ENCODE data around the gene MED20.

The MED20 gene

DNA sequence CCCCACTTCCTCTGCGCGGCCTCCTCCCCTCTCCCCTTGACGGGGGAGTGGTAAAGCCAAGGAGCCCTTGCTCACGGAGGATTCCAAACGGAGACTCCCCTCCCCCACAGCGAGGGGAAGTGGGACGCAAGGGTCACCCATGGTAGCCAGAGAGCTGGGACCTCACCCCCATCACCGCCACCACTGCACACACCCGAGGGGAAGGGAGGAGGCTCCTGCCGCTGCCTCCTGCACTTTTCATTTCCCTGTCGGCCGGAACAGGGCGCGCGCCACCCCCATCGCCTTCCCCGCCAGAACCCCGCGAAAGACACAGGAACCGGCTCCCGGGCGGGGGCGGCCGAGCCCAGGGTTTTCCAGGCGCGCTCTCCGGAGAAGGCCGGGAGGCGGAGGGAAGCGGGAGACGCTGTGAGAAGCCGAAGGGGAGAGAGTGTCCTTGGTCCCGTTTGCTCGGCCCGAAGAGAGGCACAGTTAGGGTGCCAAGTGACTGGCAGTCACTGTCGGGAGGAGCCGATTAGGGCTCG, 19.9 kb upstream of the MED20 start:
- DNase-seq (ENCODE audit: low spot score), result peak; percentile 63

DNA sequence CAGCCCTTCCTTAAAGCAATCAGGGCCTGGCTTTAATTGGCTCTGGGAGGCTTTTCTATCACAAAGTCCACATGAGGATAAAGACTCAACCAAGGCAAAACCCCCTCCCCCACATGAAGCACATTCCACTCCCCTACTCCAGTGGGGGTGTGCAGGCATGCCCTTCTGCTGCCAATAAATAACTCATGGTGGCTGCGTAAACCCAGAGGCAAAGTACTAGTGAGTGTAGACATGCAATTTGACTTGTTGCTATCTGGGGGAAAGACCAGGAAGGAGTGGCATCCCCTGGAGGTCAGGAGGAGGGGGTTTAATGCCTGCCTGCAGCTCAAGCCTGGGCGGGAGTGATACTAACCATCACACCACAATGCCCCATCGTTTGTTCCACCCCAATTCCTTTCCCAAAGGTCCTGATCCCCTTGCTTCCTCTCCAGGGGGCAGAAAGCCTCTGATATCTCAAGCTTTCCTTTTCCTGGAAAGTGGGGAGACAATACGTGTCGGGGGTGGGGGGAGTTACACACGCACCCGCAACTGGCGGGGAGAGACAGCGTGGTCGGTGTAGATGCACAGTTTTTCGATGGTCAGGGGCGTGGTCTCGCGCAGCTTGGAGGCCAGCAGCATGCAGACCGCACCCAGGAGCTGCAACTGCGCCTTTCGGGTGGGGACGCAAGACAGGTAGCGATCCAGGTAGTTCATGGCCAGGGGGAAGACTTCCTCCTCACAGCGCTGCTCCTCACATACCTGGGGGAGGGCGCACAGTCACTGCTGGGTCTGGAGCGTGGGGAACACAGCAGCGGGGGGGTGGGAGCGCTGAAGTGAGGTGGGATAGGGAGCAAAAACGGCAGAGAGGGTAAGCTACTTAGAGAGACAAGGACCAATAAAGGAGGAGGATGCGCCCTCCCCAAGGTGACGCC, 19.2 kb upstream of the MED20 start:
- no peak for DNase-seq (ENCODE audit: low spot score)

DNA sequence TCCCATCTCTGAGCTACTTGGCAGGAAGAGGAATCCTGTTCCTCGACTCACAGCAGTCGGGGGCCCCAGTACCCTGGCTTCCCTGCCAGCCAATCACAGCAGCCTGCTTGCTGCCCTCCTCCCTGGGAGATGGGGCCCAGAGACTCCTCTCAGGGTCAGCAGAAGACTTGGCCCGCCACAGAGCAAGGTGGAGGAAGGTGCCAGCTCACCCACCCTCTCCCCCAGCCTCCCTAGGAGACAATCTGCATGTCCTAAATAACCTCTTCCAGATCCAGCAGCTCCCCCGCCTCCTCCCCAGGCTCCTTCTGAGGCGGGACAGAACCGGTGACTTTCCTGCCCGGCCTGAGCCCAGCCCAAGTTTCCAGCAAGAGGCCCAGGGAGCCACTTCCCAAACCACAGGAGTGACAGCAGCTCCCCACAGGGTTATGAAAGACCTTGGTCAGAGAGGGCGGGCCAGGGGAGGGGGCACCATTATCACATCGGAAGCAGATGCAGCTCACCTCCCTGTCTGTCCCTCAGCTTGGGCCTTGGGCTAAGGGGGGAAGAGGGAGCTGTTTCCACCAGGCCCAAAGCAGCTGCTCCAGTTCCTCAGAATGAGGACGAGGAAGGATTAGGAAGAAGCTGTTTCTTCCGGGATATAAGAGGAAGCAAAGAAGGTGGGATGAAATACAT, 18.4 kb upstream of the MED20 start:
- DNase-seq (ENCODE audit: low spot score), result no peak

DNA sequence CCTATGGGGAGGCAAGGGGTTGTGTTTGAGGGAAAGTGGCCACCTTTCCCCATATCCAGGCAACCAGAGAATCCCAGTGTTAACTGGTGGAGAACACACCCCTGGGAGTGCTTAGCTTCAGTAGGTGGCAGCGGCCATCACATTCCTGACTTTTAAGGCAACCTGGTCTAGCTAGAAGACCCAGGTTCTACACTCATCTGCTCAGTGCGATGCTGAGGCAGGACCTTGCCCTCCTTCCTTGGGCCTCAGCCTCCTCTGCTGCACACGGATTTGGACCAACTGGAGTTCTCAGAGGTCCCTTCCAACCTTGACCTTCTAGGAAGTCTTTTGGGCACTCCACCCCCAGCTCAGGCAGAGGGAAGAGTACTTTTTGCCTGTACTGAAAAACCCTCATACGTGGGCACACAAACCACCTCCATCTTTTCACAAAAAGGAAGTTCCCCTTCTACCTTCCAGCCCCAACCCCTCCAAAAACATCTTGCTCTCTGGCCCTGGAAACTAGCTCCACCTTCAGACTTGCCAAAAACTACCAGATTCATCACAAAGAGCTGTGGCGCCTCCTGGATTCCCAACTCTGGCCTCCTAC, 17.7 kb upstream of the MED20 start:
- DNase-seq (ENCODE audit: low spot score), result no peak

DNA sequence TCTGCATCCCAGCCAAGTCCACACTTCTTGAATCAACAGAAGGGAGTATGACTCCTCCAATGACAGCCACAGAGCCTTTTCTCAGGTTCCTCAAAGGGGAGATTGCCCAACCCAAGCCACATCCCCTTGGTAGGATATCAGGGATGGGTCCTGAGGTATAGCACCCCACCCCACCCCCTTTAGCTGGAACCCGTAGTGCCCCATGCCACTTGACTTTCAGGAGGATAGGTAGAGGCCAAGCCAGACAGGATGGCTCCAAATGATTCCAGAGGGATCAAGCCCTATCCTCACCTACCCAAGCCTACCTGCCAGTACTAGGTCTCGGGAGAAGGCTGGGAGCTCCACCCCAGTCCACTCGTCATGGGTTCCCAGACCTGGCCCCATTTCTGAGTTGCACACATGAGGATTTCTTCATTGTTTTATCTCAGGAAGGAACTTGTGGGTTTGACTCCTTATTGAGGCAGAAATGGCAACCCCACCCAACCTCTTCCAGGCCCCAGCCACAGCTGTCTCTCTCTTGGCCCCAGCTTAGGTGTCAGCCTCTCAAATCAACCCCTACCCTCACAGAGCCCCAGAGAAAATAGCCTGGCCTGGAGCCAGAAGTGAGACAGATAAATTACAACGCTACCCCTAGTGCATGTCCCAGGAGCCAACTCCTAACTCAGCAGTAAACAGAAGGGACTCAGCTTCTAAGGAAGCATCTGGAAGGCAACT, 17.1 kb upstream of the MED20 start:
- no peak for DNase-seq (ENCODE audit: low spot score)

DNA sequence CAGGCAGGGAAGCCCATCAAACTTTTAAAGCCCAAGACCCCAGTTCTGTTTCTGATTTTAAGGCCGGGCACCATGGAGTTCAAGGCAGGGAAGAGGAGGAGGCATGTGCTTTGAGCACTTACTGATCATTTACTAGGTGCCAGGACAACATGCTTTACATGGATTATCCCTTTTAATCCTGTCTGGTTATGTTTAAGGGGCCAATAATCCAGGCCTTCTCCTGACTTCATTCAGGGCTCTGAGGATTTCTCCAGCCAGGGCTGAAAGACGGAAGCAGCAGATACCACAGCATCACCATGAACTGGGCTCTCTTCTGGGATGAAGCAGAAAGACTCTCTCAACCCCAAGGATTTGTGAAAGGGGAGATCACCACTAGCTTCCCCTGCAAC, 16.5 kb upstream of the MED20 start:
- peak; percentile 57 for DNase-seq (ENCODE audit: low spot score)

DNA sequence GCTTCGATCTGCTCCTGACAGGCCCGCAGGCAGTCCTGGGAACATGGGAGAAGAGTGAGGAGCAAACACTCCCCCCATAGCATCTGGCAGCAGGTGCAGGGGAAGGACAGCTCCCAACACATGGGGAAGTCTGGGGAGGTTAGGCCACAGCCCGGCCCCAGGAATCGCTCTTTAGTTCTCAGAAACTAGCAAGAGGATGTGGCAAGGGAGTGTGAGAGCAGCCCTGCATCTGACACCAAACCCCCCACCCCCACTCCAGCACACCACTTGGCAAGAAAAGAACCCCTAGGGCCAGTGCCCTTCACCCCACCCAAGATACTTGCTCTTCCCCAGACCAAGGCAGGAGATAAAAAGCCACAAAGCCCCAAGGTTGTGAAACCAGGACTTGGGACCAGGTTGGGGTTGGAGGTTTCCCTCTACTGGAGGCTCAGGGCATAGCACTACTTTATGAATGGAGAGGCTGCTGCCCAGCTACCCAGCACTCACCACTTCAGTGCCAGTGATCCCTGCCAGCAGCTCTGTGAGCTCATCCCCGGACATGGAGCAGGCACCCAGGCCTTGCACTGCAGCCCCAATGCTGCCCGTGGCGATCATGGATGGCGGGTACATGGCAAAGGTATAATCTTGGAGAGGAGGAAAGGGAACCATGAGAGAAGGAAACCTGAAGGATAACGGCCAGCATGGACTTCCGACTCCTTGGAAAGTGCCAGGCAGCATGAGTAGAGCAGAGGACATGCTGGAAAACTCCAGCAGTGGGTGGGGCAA, 15.3 kb upstream of the MED20 start:
- DNase-seq (ENCODE audit: low spot score), result peak; percentile 83

DNA sequence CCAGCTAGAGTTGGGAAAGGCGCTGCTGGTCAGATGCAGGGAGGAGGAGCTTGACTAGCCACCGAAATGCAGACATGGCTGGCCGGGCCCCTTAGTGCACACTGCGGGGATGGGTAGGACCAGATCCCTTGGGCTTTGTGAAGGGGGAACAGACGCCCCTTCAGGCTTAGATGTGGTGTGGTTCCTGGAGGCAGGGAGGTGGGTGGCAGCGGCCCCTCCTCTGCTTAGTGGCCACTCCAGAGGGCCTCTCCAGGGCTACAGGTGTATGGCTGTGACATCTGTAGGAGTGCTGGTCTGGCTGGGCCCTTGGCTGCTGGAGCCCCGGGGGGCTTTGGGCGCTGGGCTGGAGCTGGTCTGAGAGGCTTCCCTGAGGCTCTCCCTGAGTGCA, 14.7 kb upstream of the MED20 start:
- no peak for DNase-seq (ENCODE audit: low spot score)

DNA sequence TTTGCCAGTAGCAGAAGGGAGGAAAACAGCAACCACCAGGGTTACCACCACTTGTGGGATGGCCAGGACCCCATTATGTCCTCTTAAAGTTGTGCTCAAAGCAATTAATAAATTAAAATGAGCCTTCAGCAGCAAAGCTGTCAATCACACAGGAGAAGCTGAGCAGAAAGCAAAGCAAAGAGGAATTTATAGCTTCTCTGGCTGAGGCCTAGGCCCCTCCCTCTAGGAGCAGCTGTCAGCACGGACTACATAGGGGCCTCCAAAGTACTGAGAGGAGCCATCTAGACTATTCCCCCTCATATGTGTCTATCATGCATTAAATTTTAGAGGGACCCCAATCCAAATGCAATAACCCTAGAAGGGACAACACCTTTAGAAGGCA, 14.2 kb upstream of the MED20 start:
- DNase-seq (ENCODE audit: low spot score), result no peak

DNA sequence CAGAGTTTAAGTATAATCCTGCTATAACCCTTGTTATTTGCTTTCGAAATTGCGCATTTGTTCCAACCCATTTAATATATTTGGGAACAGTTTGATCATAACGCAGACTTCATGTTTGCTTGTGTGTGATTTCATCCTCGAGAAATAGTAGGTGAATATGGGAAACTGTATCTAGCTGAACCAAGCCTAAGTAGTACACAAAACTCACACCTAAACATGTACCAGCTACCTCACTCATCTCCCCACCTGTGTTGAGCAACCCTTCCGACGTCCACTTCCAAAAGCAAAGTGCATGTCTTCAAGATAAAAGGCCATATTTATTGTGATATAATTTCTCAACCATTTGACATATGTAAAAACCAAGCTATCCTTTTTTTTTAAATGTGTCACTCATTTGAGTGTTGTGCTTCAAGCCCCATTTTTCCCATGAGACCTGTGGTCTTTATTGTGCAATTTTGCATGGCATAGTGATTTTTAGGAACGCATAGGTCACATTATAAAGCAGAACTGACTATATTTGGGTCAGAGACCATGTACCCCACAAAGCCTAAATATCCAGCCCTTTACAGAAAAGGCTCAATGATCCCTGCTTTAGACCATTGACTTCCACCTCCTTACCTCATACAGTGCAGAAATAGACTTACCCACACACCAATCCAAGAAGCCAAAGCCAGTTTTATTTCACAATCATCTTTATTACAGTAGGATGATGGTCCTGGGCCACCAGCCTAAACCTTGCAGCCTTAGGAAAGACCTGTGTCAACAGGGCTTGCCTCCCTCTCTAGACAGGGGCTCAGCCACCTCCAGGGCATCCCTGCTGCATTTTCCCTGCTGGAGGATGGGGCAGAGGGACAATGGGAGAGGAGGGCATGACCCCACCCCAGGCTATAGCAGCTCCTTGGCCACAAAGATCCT, 13.6 kb upstream of the MED20 start:
- no peak for DNase-seq (ENCODE audit: low spot score)

DNA sequence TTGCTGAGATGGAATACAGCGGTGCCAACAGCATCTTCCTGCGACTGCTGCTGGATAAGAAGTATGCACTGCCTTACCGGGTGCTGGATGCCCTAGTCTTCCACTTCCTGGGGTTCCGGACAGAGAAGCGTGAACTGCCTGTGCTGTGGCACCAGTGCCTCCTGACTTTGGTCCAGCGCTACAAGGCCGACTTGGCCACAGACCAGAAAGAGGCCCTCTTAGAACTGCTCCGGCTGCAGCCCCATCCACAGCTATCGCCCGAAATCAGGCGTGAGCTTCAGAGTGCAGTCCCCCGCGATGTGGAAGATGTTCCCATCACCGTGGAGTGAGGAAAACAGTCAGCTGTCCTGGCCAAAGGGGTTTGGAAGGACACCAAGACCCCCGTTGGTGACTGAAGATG, 11.4 kb upstream of the MED20 start:
- no peak for DNase-seq (ENCODE audit: low spot score)

DNA sequence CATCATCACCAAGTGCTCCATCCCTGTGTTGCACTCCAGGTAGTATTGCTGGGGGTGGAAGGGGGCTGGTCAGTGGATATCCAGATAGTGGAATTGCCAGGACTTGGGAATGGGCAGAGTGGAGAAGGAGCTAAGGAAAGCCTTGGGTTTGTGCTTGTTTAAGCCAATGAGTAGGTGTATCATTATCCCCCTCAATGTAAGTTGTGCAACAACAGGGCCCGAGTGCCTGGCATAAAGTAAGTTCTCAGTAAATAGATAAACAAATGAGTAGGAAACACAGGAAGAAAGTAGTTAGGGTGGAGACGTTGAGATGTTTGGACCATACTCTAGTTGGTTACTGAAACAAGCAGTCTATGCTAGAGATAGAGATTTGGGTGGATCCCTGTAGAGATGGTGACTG, 10.9 kb upstream of the MED20 start:
- DNase-seq (ENCODE audit: low spot score), result no peak

DNA sequence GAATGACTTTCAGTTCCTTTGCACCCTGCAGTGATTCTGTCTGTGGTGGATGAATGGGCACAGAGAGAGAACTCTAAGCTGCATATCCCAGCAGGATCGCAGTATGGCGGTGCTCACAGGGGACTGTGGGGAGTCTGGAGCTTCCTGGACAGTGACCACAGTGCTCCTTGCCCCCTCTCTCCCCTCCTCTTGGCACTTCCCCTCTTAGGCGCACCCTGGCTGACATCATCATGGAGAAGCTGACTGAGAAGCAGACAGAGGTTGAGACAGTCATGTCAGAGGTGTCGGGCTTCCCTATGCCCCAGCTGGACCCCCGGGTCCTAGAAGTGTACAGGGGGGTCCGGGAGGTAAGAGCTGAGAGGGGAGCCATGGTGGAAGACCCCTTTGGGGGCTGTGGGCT, 9.0 kb upstream of the MED20 start:
- no peak for DNase-seq (ENCODE audit: low spot score)

DNA sequence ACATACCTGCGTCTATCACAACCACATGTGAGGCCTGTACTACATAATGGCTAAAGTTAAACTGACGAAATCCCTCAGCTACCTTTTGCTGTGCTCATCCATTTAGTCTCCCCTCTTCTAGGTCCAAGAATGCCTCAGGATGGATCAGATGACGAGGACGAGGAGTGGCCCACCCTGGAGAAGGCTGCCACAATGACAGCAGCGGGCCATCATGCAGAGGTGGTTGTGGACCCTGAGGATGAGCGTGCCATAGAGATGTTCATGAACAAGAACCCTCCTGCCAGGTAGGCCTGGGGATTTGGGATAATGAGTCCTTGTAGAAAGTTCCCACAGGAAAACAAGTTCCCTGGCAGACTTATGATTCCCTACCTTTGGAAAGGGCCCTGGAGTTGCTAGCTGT, 6.3 kb upstream of the MED20 start:
- DNase-seq (ENCODE audit: low spot score), result no peak

DNA sequence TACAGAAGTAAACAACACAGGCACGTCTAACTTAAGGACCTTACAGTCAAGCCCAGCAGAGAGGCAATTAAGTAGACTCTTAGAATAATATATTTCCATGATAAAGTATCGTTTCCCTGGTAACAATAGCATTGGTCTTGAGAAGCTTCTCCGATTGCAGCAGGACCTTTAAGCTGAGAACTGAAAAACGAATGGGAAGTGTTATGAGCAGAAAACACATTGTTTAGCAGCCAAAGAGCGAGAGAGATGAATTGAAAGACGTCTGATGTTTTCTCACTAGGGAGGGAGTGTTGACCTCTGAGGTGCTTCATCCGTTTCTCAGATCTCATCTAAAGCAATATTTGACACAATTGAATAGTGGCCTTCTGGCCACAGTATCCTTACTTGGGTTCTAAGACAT, 1.2 kb upstream of the MED20 start:
- no peak for DNase-seq (ENCODE audit: low spot score)

DNA sequence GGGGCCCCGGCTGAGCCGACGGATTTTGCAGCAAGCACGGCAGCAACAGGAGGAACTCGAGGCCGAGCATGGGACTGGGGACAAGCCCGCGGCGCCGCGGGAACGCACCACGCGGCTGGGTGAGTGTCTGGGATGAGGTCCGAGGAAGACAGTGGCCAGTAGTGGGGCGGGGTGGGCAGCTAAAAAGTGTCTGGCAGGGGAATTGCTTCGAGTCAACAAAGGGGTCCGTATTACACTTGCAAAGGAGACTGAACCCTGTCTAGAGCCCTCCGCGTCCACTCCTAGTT, 716 bp upstream of the MED20 start:
- DNase-seq (ENCODE audit: low spot score), result peak; percentile 72

DNA sequence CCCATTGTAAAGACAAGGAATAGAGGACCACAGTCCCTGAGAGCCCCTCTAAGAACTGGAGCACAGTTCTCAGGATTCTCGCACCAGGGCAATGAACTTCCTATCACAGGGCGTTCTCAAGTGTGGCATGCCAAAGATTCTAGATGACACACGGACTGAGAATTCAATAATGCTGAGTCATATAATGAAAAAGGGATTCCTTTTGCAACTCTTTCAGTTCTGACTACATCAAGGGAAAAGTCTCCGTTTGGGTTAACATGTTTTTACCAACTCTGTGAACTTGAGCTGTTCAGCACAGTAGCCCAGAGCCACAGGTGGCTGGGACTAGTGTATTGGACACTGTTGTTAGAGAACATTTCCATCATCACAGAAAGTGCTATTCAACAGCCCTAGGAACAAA, 3.4 kb downstream of the MED20 start:
- no peak for DNase-seq (ENCODE audit: low spot score)

DNA sequence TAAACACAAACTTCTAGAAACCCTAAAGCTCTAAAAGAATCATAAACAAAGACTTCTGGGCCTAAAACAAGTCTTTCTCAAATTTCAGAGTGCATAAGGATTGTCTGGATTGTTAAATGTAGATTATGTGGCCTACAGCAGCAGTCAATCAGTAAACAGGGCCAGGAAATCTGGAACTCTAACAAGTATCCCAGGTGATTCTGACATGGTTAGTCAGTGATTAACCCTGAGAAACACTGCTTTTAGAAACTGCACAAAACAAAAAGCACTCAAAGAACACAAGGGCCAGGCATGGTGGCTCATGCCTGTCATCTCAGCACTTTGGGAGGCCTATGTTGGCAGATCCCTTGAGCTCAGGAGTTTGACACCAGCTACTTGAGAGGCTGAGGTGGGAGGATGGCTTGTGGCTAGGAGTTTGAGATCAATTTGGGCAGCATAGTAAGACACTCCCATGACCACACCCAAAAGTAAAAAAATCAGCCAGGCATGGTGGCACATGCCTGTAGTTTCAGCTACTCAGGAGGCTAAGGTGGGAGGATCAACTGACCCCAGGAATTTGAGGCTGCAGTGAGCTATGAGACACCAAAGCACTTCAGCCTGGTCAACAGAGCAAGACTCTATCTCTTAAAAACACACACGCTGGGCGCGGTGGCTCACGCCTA, 5.9 kb downstream of the MED20 start:
- no peak for DNase-seq (ENCODE audit: low spot score)

DNA sequence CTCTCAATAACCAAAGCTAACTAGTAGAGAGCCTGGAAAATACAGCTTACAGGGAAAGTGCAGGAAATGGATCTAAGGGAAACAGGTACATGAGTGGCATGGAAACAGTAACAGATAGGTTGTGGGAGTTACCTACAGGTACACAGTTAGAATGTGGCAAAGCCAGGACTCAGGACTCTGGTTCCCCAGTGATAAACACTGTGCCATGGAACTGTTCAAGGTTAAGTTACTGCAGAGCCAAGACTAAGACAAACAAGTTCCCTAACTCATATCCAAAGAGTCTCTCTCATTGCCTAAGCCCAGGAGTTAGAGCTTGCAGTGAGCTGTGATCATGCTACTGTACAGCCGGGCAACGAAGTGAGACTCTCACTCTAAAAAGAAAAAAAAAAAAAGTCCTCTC, 6.6 kb downstream of the MED20 start:
- no peak for DNase-seq (ENCODE audit: low spot score)

DNA sequence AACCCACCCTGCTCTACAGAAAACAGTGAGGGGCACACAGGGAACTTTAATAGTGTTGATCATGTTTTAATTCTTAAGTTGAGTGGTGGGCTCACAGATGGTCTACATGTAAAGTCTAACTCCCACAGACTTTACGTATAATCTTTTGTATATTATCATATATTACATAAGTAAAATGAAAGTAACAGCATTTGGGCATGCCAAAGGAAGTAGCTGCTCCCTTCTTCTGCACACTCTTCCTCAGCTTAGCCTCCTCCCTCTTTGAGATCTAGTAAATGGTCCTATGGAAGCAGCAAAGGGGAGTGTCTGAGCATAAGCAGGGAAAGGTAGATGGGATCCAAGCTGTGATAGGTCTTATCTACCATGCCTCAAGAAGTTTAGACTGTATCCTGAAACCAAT, 11.2 kb downstream of the MED20 start:
- DNase-seq (ENCODE audit: low spot score), result no peak
